ENCODE measurements around the gene COBL. TPM values are rescaled to one million over a fixed set of nuclear protein-coding genes. Genes with fewer than 3 reads are reported as not detected.

COBL gene
- total RNA-seq, 3 donors from 2014 or later (not counting 1 experiment from before 2014, with no cell fraction given) = not detected

GRCh38 chr7:51234609-51235308 is 81.8 kb downstream of the COBL start:
- no peak overlapping the region for H3K27ac ChIP-seq (ENCODE audit: low read length)
- intact Hi-C loops (cut with micrococcal nuclease) = no loop called here
- H3K9me3 Mint-ChIP-seq = no peaks in the 10 kb centered on the region
- H3K27ac Mint-ChIP-seq = no peak overlapping the region
- no peaks in the 10 kb centered on the region for H3K36me3 ChIP-seq (ENCODE audit: control insufficient read depth, insufficient read depth, low read length)
- no peak for ATAC-seq
- no peaks in the 10 kb centered on the region for H3K27me3 ChIP-seq (ENCODE audit: control insufficient read depth, insufficient read depth, low read length)
- H3K4me1 Mint-ChIP-seq = peaks cover 0 to 4% of the 10 kb centered on the region in 2 donors
- no peaks in the 10 kb centered on the region for H3K36me3 Mint-ChIP-seq
- no peaks in the 10 kb centered on the region for H3K4me1 ChIP-seq (ENCODE audit: control insufficient read depth, insufficient read depth, low read length)
- H3K4me3 Mint-ChIP-seq = no peak overlapping the region
- WGBS (ENCODE audit: insufficient coverage) = 87% methylated on average over 7 of the region's 8 CpGs
- H3K4me3 ChIP-seq (ENCODE audit: low read length) = no peak overlapping the region
- no peak for DNase-seq
- H3K27me3 Mint-ChIP-seq (ENCODE audit: low read depth in 2 of 2) = peaks cover 9 to 10% of the 10 kb centered on the region in 2 donors
- H3K9me3 ChIP-seq (ENCODE audit: control insufficient read depth, insufficient read depth, low read length) = no peaks in the 10 kb centered on the region
- no peak for TF ChIP-seq CTCF (IDR thresholded peaks at IDR 0.05)

GRCh38 chr7:51234139-51234538 is 82.5 kb downstream of the COBL start:
- Histone ChIP-seq H3K27me3 (ENCODE audit: control insufficient read depth, insufficient read depth, low read length) (no peaks in the 10 kb centered on the region), H3K27ac (ENCODE audit: low read length) (no peak overlapping the region), H3K4me1 (ENCODE audit: control insufficient read depth, insufficient read depth, low read length) (no peaks in the 10 kb centered on the region), H3K9me3 (ENCODE audit: control insufficient read depth, insufficient read depth, low read length) (no peaks in the 10 kb centered on the region), H3K4me3 (ENCODE audit: low read length) (no peak overlapping the region), H3K36me3 (ENCODE audit: control insufficient read depth, insufficient read depth, low read length) (no peaks in the 10 kb centered on the region)
- Mint-ChIP-seq H3K4me3 (no peak overlapping the region), H3K27ac (no peak overlapping the region), H3K9me3 (no peaks in the 10 kb centered on the region), H3K4me1 (peaks cover 0 to 4% of the 10 kb centered on the region in 2 donors), H3K27me3 (ENCODE audit: low read depth in 2 of 2) (peaks cover 9 to 10% of the 10 kb centered on the region in 2 donors), H3K36me3 (no peaks in the 10 kb centered on the region)
- WGBS (ENCODE audit: insufficient coverage) = 92% methylated on average over 12 of the region's 13 CpGs
- ATAC-seq (no peak), DNase-seq (no peak)
- intact Hi-C loops (cut with micrococcal nuclease) = no loop called here
- TF ChIP-seq CTCF (IDR thresholded peaks at IDR 0.05) = no peak

- H3K27me3 Mint-ChIP-seq (ENCODE audit: low read depth in 2 of 2) = peaks cover 9 to 10% of the 10 kb centered on the region in 2 donors
- TF ChIP-seq CTCF (IDR thresholded peaks at IDR 0.05) = no peak
- Histone ChIP-seq H3K9me3 (ENCODE audit: control insufficient read depth, insufficient read depth, low read length) (no peaks in the 10 kb centered on the region), H3K27me3 (ENCODE audit: control insufficient read depth, insufficient read depth, low read length) (no peaks in the 10 kb centered on the region), H3K27ac (ENCODE audit: low read length) (no peak overlapping the region), H3K4me3 (ENCODE audit: low read length) (no peak overlapping the region), H3K36me3 (ENCODE audit: control insufficient read depth, insufficient read depth, low read length) (no peaks in the 10 kb centered on the region), H3K4me1 (ENCODE audit: control insufficient read depth, insufficient read depth, low read length) (no peaks in the 10 kb centered on the region)
- H3K4me3 Mint-ChIP-seq = no peak overlapping the region
- no peak for ATAC-seq
- intact Hi-C loops (cut with micrococcal nuclease) = no loop called here
- peaks cover 0 to 4% of the 10 kb centered on the region in 2 donors for H3K4me1 Mint-ChIP-seq
- no peak for DNase-seq
- H3K27ac Mint-ChIP-seq = no peak overlapping the region
- no peaks in the 10 kb centered on the region for H3K36me3 Mint-ChIP-seq
- H3K9me3 Mint-ChIP-seq = no peaks in the 10 kb centered on the region
- WGBS (ENCODE audit: insufficient coverage) = 88% methylated on average over 13 of the region's 13 CpGs
Observed at GRCh38 chr7:51233374-51233773, 83.2 kb downstream of the COBL start.

- intact Hi-C loops (cut with micrococcal nuclease) = no loop called here
- Mint-ChIP-seq H3K36me3 (no peaks in the 10 kb centered on the region), H3K9me3 (no peaks in the 10 kb centered on the region), H3K27ac (no peak overlapping the region), H3K4me3 (no peak overlapping the region), H3K27me3 (ENCODE audit: low read depth in 2 of 2) (peaks cover 10 to 12% of the 10 kb centered on the region in 2 donors), H3K4me1 (peaks cover 0 to 4% of the 10 kb centered on the region in 2 donors)
- 46% methylated on average over 4 of the region's 5 CpGs for WGBS (ENCODE audit: insufficient coverage)
- no peaks in the 10 kb centered on the region for H3K4me1 ChIP-seq (ENCODE audit: control insufficient read depth, insufficient read depth, low read length)
- no peaks in the 10 kb centered on the region for H3K36me3 ChIP-seq (ENCODE audit: control insufficient read depth, insufficient read depth, low read length)
- H3K27me3 ChIP-seq (ENCODE audit: control insufficient read depth, insufficient read depth, low read length) = no peaks in the 10 kb centered on the region
- no peaks in the 10 kb centered on the region for H3K9me3 ChIP-seq (ENCODE audit: control insufficient read depth, insufficient read depth, low read length)
- ATAC-seq = no peak
- TF ChIP-seq CTCF (IDR thresholded peaks at IDR 0.05) = no peak
- DNase-seq = no peak
- H3K4me3 ChIP-seq (ENCODE audit: low read length) = no peak overlapping the region
- no peak overlapping the region for H3K27ac ChIP-seq (ENCODE audit: low read length)
Observed at GRCh38 chr7:51230723-51231122, 85.9 kb downstream of the COBL start.

Measured in natural killer cell (primary cell).